H9 (cell line): Measurements from ENCODE around the gene YIPF5. TPM values are rescaled to one million over a fixed set of nuclear protein-coding genes. Genes with fewer than 3 reads are reported as not detected.

ENCODE experiments used
- DNase-seq: peaks from one replicate; pipeline ENCODE4 v3.0.0-alpha.2; 2017
- H2AFZ ChIP-seq: one replicate; pipeline ENCODE4 v1.6.1; 2013; ENCODE audit warnings: mild to moderate bottlenecking, low read length, control low read depth, moderate library complexity
- H2AK5ac ChIP-seq: 2 replicates; pipeline ENCODE4 v1.6.1; 2013; ENCODE audit warnings: low read length, control low read depth, mixed read lengths; ENCODE audit not compliant: insufficient read length
- H2BK120ac ChIP-seq: one replicate; pipeline ENCODE4 v1.6.1; 2013; ENCODE audit warnings: low read depth, mild to moderate bottlenecking, low read length, control low read depth, inconsistent platforms; ENCODE audit not compliant: poor library complexity, severe bottlenecking
- H2BK12ac ChIP-seq: 2 replicates; pipeline ENCODE4 v1.6.1; 2013; ENCODE audit warnings: low read length, control low read depth, mixed read lengths, low read depth; ENCODE audit not compliant: insufficient read length
- H2BK15ac ChIP-seq: 2 replicates; pipeline ENCODE4 v1.6.1; 2013; ENCODE audit warnings: low read depth, low read length, control low read depth
- H2BK20ac ChIP-seq: one replicate; pipeline ENCODE4 v1.6.1; 2013; ENCODE audit warnings: low read depth, mild to moderate bottlenecking, low read length, control low read depth, inconsistent platforms; ENCODE audit not compliant: poor library complexity, severe bottlenecking
- H2BK5ac ChIP-seq: 2 replicates; pipeline ENCODE4 v1.6.1; 2013; ENCODE audit warnings: low read length, control low read depth, mixed read lengths; ENCODE audit not compliant: insufficient read length
- H3K14ac ChIP-seq: 2 replicates; pipeline ENCODE4 v1.6.1; 2013; ENCODE audit warnings: low read length, control low read depth; ENCODE audit not compliant: insufficient read depth
- H3K18ac ChIP-seq: 2 replicates; pipeline ENCODE4 v1.6.1; 2013; ENCODE audit warnings: low read depth, mild to moderate bottlenecking, mixed read lengths, low read length, control low read depth; ENCODE audit not compliant: insufficient read length
- H3K23ac ChIP-seq: 2 replicates; pipeline ENCODE4 v1.6.1; 2013; ENCODE audit warnings: low read length, control low read depth, mixed read lengths, low read depth; ENCODE audit not compliant: insufficient read length
- H3K23me2 ChIP-seq: 2 replicates; pipeline ENCODE4 v1.6.1; 2013; ENCODE audit warnings: low read depth, mild to moderate bottlenecking, mixed read lengths, low read length, control low read depth; ENCODE audit not compliant: insufficient read length, poor library complexity, severe bottlenecking
- H3K27ac ChIP-seq: 2 replicates; pipeline ENCODE4 v1.5.1; 2013; ENCODE audit warnings: low read length, control low read depth, mixed read lengths, low read depth; ENCODE audit not compliant: insufficient read length
- H3K27me3 ChIP-seq: 2 replicates; pipeline ENCODE4 v1.6.1; 2013; ENCODE audit warnings: low read length, control low read depth, inconsistent platforms; ENCODE audit not compliant: insufficient read depth
- H3K4ac ChIP-seq: 2 replicates; pipeline ENCODE4 v1.6.1; 2013; ENCODE audit warnings: low read depth, mild to moderate bottlenecking, control low read depth, inconsistent platforms, low read length, moderate library complexity
- H3K4me1 ChIP-seq: 2 replicates; pipeline ENCODE4 v1.6.1; 2013; ENCODE audit warnings: low read length, control low read depth, inconsistent platforms; ENCODE audit not compliant: insufficient read depth
- H3K4me2 ChIP-seq: 2 replicates; pipeline ENCODE4 v1.6.1; 2013; ENCODE audit warnings: low read length, control low read depth, mixed read lengths; ENCODE audit not compliant: insufficient read length, insufficient read depth
- H3K56ac ChIP-seq: 2 replicates; pipeline ENCODE4 v1.6.1; 2013; ENCODE audit warnings: low read depth, mild to moderate bottlenecking, mixed read lengths, low read length, control low read depth; ENCODE audit not compliant: insufficient read length
- H3K79me1 ChIP-seq: 2 replicates; pipeline ENCODE4 v1.6.1; 2013; ENCODE audit warnings: low read depth, mild to moderate bottlenecking, moderate library complexity, low read length, control low read depth, inconsistent platforms; ENCODE audit not compliant: insufficient read depth, poor library complexity, severe bottlenecking
- H3K79me2 ChIP-seq: 2 replicates; pipeline ENCODE4 v1.6.1; 2013; ENCODE audit warnings: low read length, control low read depth, inconsistent platforms; ENCODE audit not compliant: insufficient read depth
- H3K9ac ChIP-seq: 2 replicates; pipeline ENCODE4 v1.6.1; 2013; ENCODE audit warnings: low read length, control low read depth, mixed read lengths; ENCODE audit not compliant: insufficient read length; ENCODE audit errors: extremely low read depth
- H3K9me3 ChIP-seq: one replicate; pipeline ENCODE4 v1.6.1; 2013; ENCODE audit warnings: low read depth, low read length, inconsistent platforms; ENCODE audit not compliant: control insufficient read depth
- H3T11ph ChIP-seq: one replicate; pipeline ENCODE4 v1.6.1; 2013; ENCODE audit warnings: mild to moderate bottlenecking, low read length, control low read depth, inconsistent platforms
- H4K20me1 ChIP-seq: one replicate; pipeline ENCODE4 v1.6.1; 2013; ENCODE audit not compliant: control insufficient read depth, insufficient read length, insufficient read depth
- H4K5ac ChIP-seq: 2 replicates; pipeline ENCODE4 v1.6.1; 2013; ENCODE audit warnings: low read depth, mild to moderate bottlenecking, mixed read lengths, low read length, control low read depth; ENCODE audit not compliant: insufficient read length
- H4K8ac ChIP-seq: replicated peaks from 2 replicates; pipeline ENCODE4 v1.6.1; 2013; ENCODE audit warnings: low read length, control low read depth, mixed read lengths, low read depth; ENCODE audit not compliant: insufficient read length
- H4K91ac ChIP-seq: 2 replicates; pipeline ENCODE4 v1.6.1; 2013; ENCODE audit warnings: low read depth, mild to moderate bottlenecking, moderate library complexity, mixed read lengths, low read length, control low read depth; ENCODE audit not compliant: insufficient read length
- H3K27ac Mint-ChIP-seq, 3 experiments: 2 replicates in 2 of 3; 3 replicates in 1 of 3; pipeline ENCODE4 v1.8.0; 2020 to 2021; ENCODE audit warnings: mixed read lengths in 3 of 3, mild to moderate bottlenecking in 1 of 3, moderate library complexity in 1 of 3
- H3K27me3 Mint-ChIP-seq: 2 replicates; pipeline ENCODE4 v1.8.0; 2021; ENCODE audit warnings: low read depth, mild to moderate bottlenecking, moderate library complexity, mixed read lengths
- H3K36me3 Mint-ChIP-seq, 3 experiments: 2 replicates in 2 of 3; 3 replicates in 1 of 3; pipeline ENCODE4 v1.8.0; 2020 to 2021; ENCODE audit warnings: low read depth in 3 of 3, mixed read lengths in 3 of 3; ENCODE audit not compliant: insufficient read depth in 1 of 3
- H3K4me1 Mint-ChIP-seq, 2 experiments: 2 replicates each; pipeline ENCODE4 v1.8.0; 2020; ENCODE audit warnings: mixed read lengths in 2 of 2
- H3K4me3 Mint-ChIP-seq, 2 experiments: 2 replicates in 1 of 2; 3 replicates in 1 of 2; pipeline ENCODE4 v1.8.0; 2020 to 2021; ENCODE audit warnings: mild to moderate bottlenecking in 2 of 2, mixed read lengths in 2 of 2, moderate library complexity in 1 of 2
- H3K9me3 Mint-ChIP-seq, 2 experiments: 2 replicates in 1 of 2; 3 replicates in 1 of 2; pipeline ENCODE4 v1.8.0; 2020; ENCODE audit warnings: mild to moderate bottlenecking in 2 of 2, mixed read lengths in 2 of 2, moderate library complexity in 1 of 2
- WGBS: extraction: QIAGEN DNeasy Blood & Tissue Kit; methylation state at CpG from one replicate; pipeline ENCODE4 v1.1.7; 2013; ENCODE audit warnings: missing lambda C conversion rate, low lambda C conversion rate, mixed read lengths; ENCODE audit not compliant: insufficient read length; ENCODE audit errors: extremely low coverage; 5-methylcytosine and 5-hydroxymethylcytosine counted together
- total RNA-seq: library from RNA; stranded (reverse); gene quantifications from 2 replicates; pipeline ENCODE4 v1.2.1, GENCODE V29; 2021
- TF ChIP-seq, protein P1 (sequence below): fragments of 200-600 bp; sonication (generic); conservative IDR thresholded peaks from 3 replicates; pipeline ENCODE4 v1.8.0; 2021; ENCODE audit warnings: antibody characterized with exemption, mild to moderate bottlenecking

The YIPF5 gene
- total RNA-seq, 1 experiment from 2014 or later = 44.6 TPM

DNA sequence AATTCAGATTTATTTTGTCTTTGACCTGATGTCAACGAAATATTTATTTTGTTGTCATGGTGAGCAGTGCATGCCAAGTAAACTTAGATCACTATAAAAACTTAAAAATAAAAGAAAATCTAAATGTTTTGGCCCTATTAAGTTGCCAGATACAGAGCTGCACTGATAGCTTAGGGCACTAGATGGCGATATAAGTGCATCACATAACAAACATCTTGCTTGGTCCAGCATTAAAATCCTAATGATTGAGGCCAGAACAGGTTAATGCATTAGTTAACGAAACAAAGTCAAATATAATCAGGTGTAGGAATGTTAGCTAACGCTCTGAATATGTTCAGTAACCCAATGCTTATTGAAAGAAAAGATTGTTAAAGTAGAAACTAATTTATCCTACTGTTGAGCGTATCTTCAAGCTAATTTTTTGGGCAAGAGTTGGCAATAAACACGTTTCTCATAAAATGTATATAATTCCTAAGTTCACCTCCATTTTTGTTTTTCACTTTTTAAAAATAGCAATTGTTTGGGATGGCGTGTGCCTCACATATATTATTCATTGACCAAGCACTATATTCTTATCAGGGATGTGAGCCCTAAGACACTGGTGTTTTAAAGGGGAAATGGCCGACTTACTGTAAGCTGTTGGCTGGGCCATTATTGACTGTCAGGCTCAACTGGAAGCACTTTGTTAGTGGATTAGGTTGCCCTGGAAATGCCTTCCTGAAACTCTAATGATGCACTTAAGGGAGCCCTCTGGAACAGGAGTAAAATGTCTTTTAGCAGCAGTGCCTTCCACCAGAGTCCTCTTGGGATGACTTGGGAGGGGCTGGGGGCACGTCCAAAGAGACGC lies 33.5 kb upstream of the YIPF5 start:
- Histone ChIP-seq H3K9ac (no peak overlapping the region), H3K27ac (no peak overlapping the region), H3K23me2 (peaks cover 5% of the 10 kb centered on the region), H2BK5ac (no peak overlapping the region), H3K14ac (no peak overlapping the region), H3K9me3 (no peaks in the 10 kb centered on the region), H2BK15ac (no peak overlapping the region), H3K56ac (no peak overlapping the region), H2AK5ac (no peak overlapping the region), H3K23ac (no peak overlapping the region), H2BK120ac (no peak overlapping the region), H3K4me2 (no peak overlapping the region), H2AFZ (no peak overlapping the region), H3T11ph (no peak overlapping the region), H2BK12ac (no peak overlapping the region), H3K4ac (no peak overlapping the region), H3K4me1 (no peaks in the 10 kb centered on the region), H3K79me2 (no peaks in the 10 kb centered on the region), H3K18ac (no peak overlapping the region), H4K5ac (no peak overlapping the region), H4K20me1 (no peaks in the 10 kb centered on the region), H4K91ac (no peak overlapping the region), H2BK20ac (no peak overlapping the region), H4K8ac (no peak overlapping the region), H3K79me1 (no peaks in the 10 kb centered on the region), H3K27me3 (no peaks in the 10 kb centered on the region; the same call in 1 of the 2 replicates)
- Mint-ChIP-seq H3K9me3 (no peaks in the 10 kb centered on the region; a peak in 1 of 5 replicates), H3K27me3 (peaks cover 36% of the 10 kb centered on the region), H3K36me3 (no peaks in the 10 kb centered on the region), H3K4me3 (peak overlapping the region; percentile 35 to 62; a peak in 2 of 5 replicates), H3K27ac (no peak overlapping the region), H3K4me1 (peaks cover 12 to 16% of the 10 kb centered on the region in 2 experiments)
- WGBS = no CpG with 5 or more reads among the region's 10 CpGs
- DNase-seq = peak; percentile 31
- TF ChIP-seq, protein P1, sequence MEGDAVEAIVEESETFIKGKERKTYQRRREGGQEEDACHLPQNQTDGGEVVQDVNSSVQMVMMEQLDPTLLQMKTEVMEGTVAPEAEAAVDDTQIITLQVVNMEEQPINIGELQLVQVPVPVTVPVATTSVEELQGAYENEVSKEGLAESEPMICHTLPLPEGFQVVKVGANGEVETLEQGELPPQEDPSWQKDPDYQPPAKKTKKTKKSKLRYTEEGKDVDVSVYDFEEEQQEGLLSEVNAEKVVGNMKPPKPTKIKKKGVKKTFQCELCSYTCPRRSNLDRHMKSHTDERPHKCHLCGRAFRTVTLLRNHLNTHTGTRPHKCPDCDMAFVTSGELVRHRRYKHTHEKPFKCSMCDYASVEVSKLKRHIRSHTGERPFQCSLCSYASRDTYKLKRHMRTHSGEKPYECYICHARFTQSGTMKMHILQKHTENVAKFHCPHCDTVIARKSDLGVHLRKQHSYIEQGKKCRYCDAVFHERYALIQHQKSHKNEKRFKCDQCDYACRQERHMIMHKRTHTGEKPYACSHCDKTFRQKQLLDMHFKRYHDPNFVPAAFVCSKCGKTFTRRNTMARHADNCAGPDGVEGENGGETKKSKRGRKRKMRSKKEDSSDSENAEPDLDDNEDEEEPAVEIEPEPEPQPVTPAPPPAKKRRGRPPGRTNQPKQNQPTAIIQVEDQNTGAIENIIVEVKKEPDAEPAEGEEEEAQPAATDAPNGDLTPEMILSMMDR = peak; percentile 92
